Transverse colon (tissue), 4 donors: ENCODE data around the gene IFT88. TPM values are rescaled to one million over a fixed set of nuclear protein-coding genes. Genes with fewer than 3 reads are reported as not detected.

ENCODE experiments used
- DNase-seq: peaks from one replicate; pipeline ENCODE4 v3.0.0-alpha.2; 2019
- H3K27ac ChIP-seq, 4 donors: fragments of 200-600 bp; sonication (generic); 2 replicates each; pipeline ENCODE4 v1.5.1; 2016 to 2018; ENCODE audit warnings: inconsistent platforms in 4 of 4
- H3K27me3 ChIP-seq: fragments of 200-600 bp; sonication (generic); 2 replicates; pipeline ENCODE4 v1.5.1; 2017; ENCODE audit warnings: inconsistent platforms
- H3K36me3 ChIP-seq, 4 donors: fragments of 200-600 bp; sonication (generic); 2 replicates each; pipeline ENCODE4 v1.5.1; 2017 to 2019; ENCODE audit warnings: inconsistent platforms in 4 of 4
- H3K4me1 ChIP-seq, 4 donors: fragments of 200-600 bp; sonication (generic); 2 replicates each; pipeline ENCODE4 v1.5.1; 2017 to 2020; ENCODE audit warnings: inconsistent platforms in 4 of 4
- H3K4me3 ChIP-seq, 4 donors: fragments of 200-600 bp; sonication (generic); 1 replicate in 1 of 4; 2 replicates in 3 of 4; pipeline versions ENCODE4 v1.5.1 to v1.6.1; 2017 to 2019; ENCODE audit warnings: inconsistent platforms in 4 of 4
- H3K9me3 ChIP-seq, 2 donors: fragments of 200-600 bp; sonication (generic); 2 replicates each; pipeline ENCODE4 v1.5.1; 2017 to 2019; ENCODE audit warnings: inconsistent platforms in 2 of 2
- EP300 ChIP-seq: sonication (generic); formaldehyde crosslinking; IDR thresholded peaks from one replicate; pipeline ENCODE4 v1.6.1; 2017; ENCODE audit warnings: antibody characterized with exemption, low read depth
- POLR2A ChIP-seq: fragments of 450-650 bp; IDR thresholded peaks from one replicate; pipeline ENCODE4 v1.6.1; 2016; ENCODE audit warnings: antibody characterized with exemption, mild to moderate bottlenecking, moderate library complexity
- POLR2AphosphoS5 ChIP-seq, 3 donors: sonication (generic); formaldehyde crosslinking; IDR thresholded peaks; one replicate each; pipeline ENCODE4 v1.6.1; 2016; ENCODE audit warnings: antibody characterized with exemption in 3 of 3
- WGBS, 2 donors: methylation state at CpG; one replicate each; pipeline ENCODE4 v1.1.5; 2018; ENCODE audit warnings: low coverage in 1 of 2; 5-methylcytosine and 5-hydroxymethylcytosine counted together
- in situ Hi-C, 4 donors: fragments of 200-750 bp; cut with MboI; loops; one replicate each; pipeline versions ENCODE4 v1.15.0 to v1.15.1; 2017; ENCODE audit warnings: low sequenced_read_pairs in 3 of 4, low pct_ligation_motif_present in 1 of 4, low pct_unique_long_range_greater_than_20kb in 1 of 4
- intact Hi-C: fragments of 100-400 bp; cut with DNase I; formaldehyde crosslinking; loops from one replicate; pipeline ENCODE4 v1.15.1; 2023; ENCODE audit warnings: low total_unique reads
- total RNA-seq, 4 donors: library from RNA; depleted of rRNA; stranded (reverse); fragments of >200 nt; gene quantifications; one replicate each; pipeline ENCODE4 v1.1.0, GENCODE V29; 2016
- TF ChIP-seq, protein P1 (sequence below), 5 experiments: fragments of 200-600 bp in 3 of 5; fragments of 450-650 bp in 2 of 5; sonication (generic) in 3 of 5; IDR thresholded peaks; 1 replicate in 2 of 5; 2 replicates in 3 of 5; pipeline ENCODE4 v1.5.1; 2016 to 2017; ENCODE audit warnings: antibody characterized with exemption in 5 of 5, inconsistent platforms in 3 of 5, mild to moderate bottlenecking in 2 of 5, moderate library complexity in 1 of 5

IFT88 gene
- total RNA-seq, 4 donors from 2014 or later, result 3.4 to 22.9 (median 16.6) TPM

DNA sequence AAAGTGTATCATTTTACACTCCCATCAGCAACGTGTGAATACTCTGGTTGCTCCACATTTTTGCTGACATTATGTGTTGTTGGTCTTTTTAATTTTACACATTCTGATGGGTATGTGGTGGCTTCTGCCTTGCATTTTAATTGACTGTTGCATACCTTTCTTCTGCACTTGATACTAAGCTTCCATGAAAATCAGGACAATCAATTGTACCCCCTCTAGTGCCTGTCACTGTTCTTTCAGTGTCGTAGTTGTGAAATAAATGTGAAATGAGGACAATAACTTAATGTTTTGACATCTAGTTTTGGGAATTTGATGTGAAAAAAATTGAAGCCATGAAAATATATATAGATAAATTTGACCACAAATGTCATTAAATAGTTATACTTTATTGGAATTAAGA is 6.7 kb downstream of the IFT88 start:
- in situ Hi-C loops (no loop called here), intact Hi-C loops (no loop called here)
- Histone ChIP-seq H3K36me3 (peaks cover 0 to 17% (median 8%) of the 10 kb centered on the region in 4 donors), H3K4me3 (no peak overlapping the region), H3K9me3 (peaks cover 0 to 5% of the 10 kb centered on the region in 2 donors), H3K4me1 (no peaks in the 10 kb centered on the region), H3K27ac (no peak overlapping the region), H3K27me3 (no peaks in the 10 kb centered on the region)
- DNase-seq, result no peak
- no peak for TF ChIP-seq POLR2A
- TF ChIP-seq, protein P1, sequence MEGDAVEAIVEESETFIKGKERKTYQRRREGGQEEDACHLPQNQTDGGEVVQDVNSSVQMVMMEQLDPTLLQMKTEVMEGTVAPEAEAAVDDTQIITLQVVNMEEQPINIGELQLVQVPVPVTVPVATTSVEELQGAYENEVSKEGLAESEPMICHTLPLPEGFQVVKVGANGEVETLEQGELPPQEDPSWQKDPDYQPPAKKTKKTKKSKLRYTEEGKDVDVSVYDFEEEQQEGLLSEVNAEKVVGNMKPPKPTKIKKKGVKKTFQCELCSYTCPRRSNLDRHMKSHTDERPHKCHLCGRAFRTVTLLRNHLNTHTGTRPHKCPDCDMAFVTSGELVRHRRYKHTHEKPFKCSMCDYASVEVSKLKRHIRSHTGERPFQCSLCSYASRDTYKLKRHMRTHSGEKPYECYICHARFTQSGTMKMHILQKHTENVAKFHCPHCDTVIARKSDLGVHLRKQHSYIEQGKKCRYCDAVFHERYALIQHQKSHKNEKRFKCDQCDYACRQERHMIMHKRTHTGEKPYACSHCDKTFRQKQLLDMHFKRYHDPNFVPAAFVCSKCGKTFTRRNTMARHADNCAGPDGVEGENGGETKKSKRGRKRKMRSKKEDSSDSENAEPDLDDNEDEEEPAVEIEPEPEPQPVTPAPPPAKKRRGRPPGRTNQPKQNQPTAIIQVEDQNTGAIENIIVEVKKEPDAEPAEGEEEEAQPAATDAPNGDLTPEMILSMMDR (IDR thresholded peaks at IDR 0.05), result no peak
- no peak for TF ChIP-seq POLR2AphosphoS5 (IDR thresholded peaks at IDR 0.05)
- TF ChIP-seq EP300, result no peak
- 78 to 87% methylated on average over 1 to 2 of the region's 2 CpGs for WGBS, 2 donors

GRCh38 chr13:20579191-20579590 is 12.2 kb downstream of the IFT88 start:
- H3K4me1 ChIP-seq, result no peaks in the 10 kb centered on the region
- H3K4me3 ChIP-seq, result no peak overlapping the region
- no peaks in the 10 kb centered on the region for H3K27me3 ChIP-seq
- peaks cover 0 to 34% (median 14%) of the 10 kb centered on the region in 4 donors for H3K36me3 ChIP-seq
- no peak overlapping the region for H3K27ac ChIP-seq
- WGBS, 2 donors, result 92% methylated on average over 3 of the region's 3 CpGs; no CpG with 5 or more reads in 1 of the 2 donors
- peaks cover 5 to 12% of the 10 kb centered on the region in 2 donors for H3K9me3 ChIP-seq
- in situ Hi-C loops (no loop called here), intact Hi-C loops (no loop called here)
- TF ChIP-seq, protein P1 (IDR thresholded peaks at IDR 0.05), result no peak
- no peak for TF ChIP-seq EP300
- TF ChIP-seq POLR2A, result no peak
- TF ChIP-seq POLR2AphosphoS5 (IDR thresholded peaks at IDR 0.05), result no peak
- no peak for DNase-seq

- intact Hi-C loops (no loop called here), in situ Hi-C loops (no loop called here)
- Histone ChIP-seq H3K36me3 (peaks cover 0 to 29% (median 14%) of the 10 kb centered on the region in 4 donors), H3K4me1 (no peaks in the 10 kb centered on the region), H3K27me3 (no peaks in the 10 kb centered on the region), H3K9me3 (peaks cover 5 to 12% of the 10 kb centered on the region in 2 donors), H3K4me3 (no peak overlapping the region), H3K27ac (no peak overlapping the region)
- TF ChIP-seq POLR2AphosphoS5 (IDR thresholded peaks at IDR 0.05) (no peak), POLR2A (no peak)
- 79 to 96% methylated on average over 2 to 5 of the region's 5 CpGs for WGBS, 2 donors
- no peak for DNase-seq
Observed at GRCh38 chr13:20580257-20580656, 13.3 kb downstream of the IFT88 start.

DNA sequence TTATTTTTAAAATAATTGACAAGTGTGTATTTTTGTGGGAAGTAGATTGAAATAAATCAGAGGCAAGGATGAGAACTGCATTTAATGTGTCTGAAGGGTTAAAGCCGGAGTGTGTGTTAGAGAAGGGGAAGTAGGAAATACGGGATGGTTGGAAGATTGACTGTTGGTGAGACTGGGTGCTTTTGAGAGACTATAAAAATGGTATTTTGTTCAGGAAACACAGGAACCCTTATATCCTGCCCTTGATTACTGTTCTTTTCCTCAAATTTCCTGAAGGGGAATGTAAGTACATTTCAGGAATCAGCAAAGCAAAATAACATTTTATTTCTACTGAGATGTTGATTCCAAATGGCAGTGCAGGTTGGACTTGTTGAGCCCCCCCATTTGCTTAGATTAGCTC is 15.1 kb downstream of the IFT88 start:
- intact Hi-C loops, result no loop called here
- no peak for DNase-seq
- Histone ChIP-seq H3K4me1 (no peaks in the 10 kb centered on the region), H3K9me3 (peaks cover 5 to 6% of the 10 kb centered on the region in 2 donors), H3K27ac (no peak overlapping the region), H3K4me3 (no peak overlapping the region), H3K27me3 (no peaks in the 10 kb centered on the region), H3K36me3 (peaks cover 0 to 29% (median 10%) of the 10 kb centered on the region in 4 donors)
- in situ Hi-C loops, result no loop called here
- TF ChIP-seq, protein P1 (IDR thresholded peaks at IDR 0.05), result no peak
- TF ChIP-seq EP300 (no peak), POLR2A (no peak), POLR2AphosphoS5 (IDR thresholded peaks at IDR 0.05) (no peak)
- WGBS, 2 donors, result 66 to 74% methylated on average over 2 of the region's 2 CpGs

DNA sequence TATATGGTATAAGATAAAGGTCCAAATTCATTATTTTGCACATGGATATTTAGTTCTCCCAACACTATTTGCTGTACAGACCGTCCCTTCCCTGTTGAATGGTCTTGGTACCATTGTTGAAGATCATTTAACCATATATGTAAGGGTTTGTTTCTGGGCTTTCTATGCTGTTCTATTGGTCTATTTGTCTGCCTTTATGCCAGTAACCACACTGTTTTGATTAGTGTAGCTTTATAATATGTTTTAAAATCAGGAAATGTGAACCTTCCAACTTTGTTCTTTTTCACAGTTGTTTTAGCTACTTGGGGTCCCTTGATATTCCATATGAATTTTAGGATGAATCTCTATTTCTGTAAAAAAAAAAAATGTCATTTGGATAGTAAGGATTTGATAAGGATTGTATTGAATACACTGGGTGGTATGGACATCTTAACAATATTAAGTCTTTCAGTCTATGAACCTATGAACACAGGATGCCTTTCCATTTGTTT is 16.9 kb downstream of the IFT88 start:
- intact Hi-C loops (no loop called here), in situ Hi-C loops (no loop called here)
- H3K4me1 ChIP-seq, result peaks cover 0 to 9% (median 4%) of the 10 kb centered on the region in 4 donors
- TF ChIP-seq EP300, result no peak
- TF ChIP-seq, protein P1 (IDR thresholded peaks at IDR 0.05), result no peak
- no peak for TF ChIP-seq POLR2A
- H3K27me3 ChIP-seq, result no peaks in the 10 kb centered on the region
- 100% methylated on average over 1 of the region's 1 CpG for WGBS, 2 donors
- peaks cover 0 to 29% (median 8%) of the 10 kb centered on the region in 4 donors for H3K36me3 ChIP-seq
- DNase-seq, result no peak
- H3K9me3 ChIP-seq, result peaks cover 5 to 6% of the 10 kb centered on the region in 2 donors
- no peak overlapping the region for H3K27ac ChIP-seq
- H3K4me3 ChIP-seq, result no peak overlapping the region
